ENCODE measurements around the gene VAT1. TPM values are rescaled to one million over a fixed set of nuclear protein-coding genes. Genes with fewer than 3 reads are reported as not detected.

The VAT1 gene
- total and polyA plus RNA-seq, 2 of the 13 experiments (the other 11 are each of a cell fraction or from before 2014, with no cell fraction given): 143 to 205 TPM

DNA sequence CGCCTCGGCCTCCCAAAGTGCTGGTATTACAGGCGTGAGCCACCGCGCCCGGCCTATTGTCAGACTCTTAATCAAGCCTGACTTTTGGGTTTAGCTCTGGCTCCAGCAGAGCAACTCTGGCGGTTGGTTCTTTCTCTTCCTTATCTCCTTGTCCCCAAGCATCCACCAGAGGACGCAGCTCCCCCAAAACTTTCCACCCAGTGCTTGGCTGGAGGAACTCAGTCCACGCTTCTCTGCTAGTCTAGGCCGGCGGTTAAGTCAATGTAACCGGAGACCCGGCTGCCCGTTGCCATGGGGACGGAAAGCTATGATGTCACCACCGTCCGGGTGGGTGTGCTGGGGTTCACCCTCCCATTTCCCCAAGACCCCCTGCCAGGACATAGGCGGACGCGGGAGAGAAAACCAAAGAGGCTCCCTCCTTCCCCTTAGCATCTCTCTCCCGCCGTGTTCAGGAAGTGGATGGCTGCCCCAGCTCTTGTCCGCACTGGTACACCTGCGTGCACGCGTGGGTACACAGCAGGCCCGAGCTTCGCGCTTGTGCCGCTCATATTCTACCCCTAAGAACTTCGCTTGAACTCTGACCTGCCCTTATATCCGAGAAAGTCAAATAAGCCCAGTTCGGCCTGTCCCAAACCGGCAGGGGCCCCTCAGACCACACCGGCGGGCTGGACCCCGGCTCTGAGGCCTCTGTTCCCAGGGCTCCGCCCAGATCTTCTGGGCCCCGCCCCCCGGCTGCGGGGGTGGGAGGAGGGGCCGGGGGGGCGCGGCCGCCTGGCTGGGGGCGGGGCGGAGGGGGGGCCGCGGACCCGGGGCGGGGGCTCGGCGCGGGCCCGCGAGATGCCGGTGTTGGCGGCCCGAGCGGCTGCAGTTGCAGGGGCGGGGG lies 2.5 kb upstream of the VAT1 start, which contains the start of gene RND2 (continued):
- TF ChIP-seq ATF3 (CRISPR knock-in tag; IDR thresholded peaks at IDR 0.05) (peak; percentile 58; the same call in 1 of the 2 replicates), KLF11 (CRISPR knock-in tag; IDR thresholded peaks at IDR 0.05) (peak; percentile 85), RAD21 (CRISPR knock-in tag; IDR thresholded peaks at IDR 0.05) (peak; percentile 96), THRA (CRISPR knock-in tag; IDR thresholded peaks at IDR 0.05; ENCODE audit: borderline replicate concordance) (0 out of 2 replicates have a peak, but pooled peaks have one; percentile 30), KMT2A (CRISPR knock-in tag; IDR thresholded peaks at IDR 0.05) (peak; percentile 70), STAG1 (CRISPR knock-in tag; IDR thresholded peaks at IDR 0.05) (peak; percentile 97), ZNF549 (CRISPR knock-in tag; IDR thresholded peaks at IDR 0.05) (no peak), ONECUT2 (CRISPR knock-in tag; IDR thresholded peaks at IDR 0.05) (no peak), HNF4A (CRISPR knock-in tag; IDR thresholded peaks at IDR 0.05) (peak; percentile 19; the same call in 1 of the 2 replicates), KDM4B (CRISPR knock-in tag; IDR thresholded peaks at IDR 0.05) (0 out of 2 replicates have a peak, but pooled peaks have one; percentile 67), ZNF614 (CRISPR knock-in tag; IDR thresholded peaks at IDR 0.05; ENCODE audit: borderline replicate concordance) (peak; percentile 30; the same call in 1 of the 2 replicates), SRY (CRISPR knock-in tag; IDR thresholded peaks at IDR 0.05) (0 out of 2 replicates have a peak, but pooled peaks have one; percentile 39), ZSCAN21 (CRISPR knock-in tag; IDR thresholded peaks at IDR 0.05; ENCODE audit: borderline replicate concordance) (peak; percentile 100), ZNF589 (CRISPR knock-in tag; conservative IDR thresholded peaks at IDR 0.05) (peak; percentile 56; the same call in 1 of the 2 replicates)
- TF ChIP-seq, protein P1, sequence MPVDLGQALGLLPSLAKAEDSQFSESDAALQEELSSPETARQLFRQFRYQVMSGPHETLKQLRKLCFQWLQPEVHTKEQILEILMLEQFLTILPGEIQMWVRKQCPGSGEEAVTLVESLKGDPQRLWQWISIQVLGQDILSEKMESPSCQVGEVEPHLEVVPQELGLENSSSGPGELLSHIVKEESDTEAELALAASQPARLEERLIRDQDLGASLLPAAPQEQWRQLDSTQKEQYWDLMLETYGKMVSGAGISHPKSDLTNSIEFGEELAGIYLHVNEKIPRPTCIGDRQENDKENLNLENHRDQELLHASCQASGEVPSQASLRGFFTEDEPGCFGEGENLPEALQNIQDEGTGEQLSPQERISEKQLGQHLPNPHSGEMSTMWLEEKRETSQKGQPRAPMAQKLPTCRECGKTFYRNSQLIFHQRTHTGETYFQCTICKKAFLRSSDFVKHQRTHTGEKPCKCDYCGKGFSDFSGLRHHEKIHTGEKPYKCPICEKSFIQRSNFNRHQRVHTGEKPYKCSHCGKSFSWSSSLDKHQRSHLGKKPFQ (CRISPR knock-in tag; IDR thresholded peaks at IDR 0.05; ENCODE audit: insufficient replicate concordance): peak; percentile 78
- TF ChIP-seq, protein P2, sequence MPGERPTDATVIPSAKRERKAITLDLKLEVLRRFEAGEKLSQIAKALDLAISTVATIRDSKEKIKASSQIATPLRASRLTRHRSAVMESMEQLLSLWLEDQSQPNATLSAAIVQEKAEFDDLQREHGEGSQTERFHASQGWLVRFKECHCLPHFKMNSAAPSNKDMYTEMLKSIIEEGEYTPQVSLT (CRISPR knock-in tag; IDR thresholded peaks at IDR 0.05; ENCODE audit: borderline replicate concordance, low read depth): no peak
- TF ChIP-seq, protein P3, sequence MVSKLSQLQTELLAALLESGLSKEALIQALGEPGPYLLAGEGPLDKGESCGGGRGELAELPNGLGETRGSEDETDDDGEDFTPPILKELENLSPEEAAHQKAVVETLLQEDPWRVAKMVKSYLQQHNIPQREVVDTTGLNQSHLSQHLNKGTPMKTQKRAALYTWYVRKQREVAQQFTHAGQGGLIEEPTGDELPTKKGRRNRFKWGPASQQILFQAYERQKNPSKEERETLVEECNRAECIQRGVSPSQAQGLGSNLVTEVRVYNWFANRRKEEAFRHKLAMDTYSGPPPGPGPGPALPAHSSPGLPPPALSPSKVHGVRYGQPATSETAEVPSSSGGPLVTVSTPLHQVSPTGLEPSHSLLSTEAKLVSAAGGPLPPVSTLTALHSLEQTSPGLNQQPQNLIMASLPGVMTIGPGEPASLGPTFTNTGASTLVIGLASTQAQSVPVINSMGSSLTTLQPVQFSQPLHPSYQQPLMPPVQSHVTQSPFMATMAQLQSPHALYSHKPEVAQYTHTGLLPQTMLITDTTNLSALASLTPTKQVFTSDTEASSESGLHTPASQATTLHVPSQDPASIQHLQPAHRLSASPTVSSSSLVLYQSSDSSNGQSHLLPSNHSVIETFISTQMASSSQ (IDR thresholded peaks at IDR 0.05; ENCODE audit: low read depth): 0 out of 2 replicates have a peak, but pooled peaks have one; percentile 28
- TF ChIP-seq, protein P3 (CRISPR knock-in tag; IDR thresholded peaks at IDR 0.05; ENCODE audit: borderline replicate concordance): peak; percentile 57; the same call in 1 of the 2 replicates
- TF ChIP-seq, protein P4, sequence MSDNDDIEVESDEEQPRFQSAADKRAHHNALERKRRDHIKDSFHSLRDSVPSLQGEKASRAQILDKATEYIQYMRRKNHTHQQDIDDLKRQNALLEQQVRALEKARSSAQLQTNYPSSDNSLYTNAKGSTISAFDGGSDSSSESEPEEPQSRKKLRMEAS (IDR thresholded peaks at IDR 0.05): peak; percentile 64; the same call in 1 of the 2 replicates
